H1 (cell line): ENCODE results near the gene ISY1. TPM values are rescaled to one million over a fixed set of nuclear protein-coding genes. Genes with fewer than 3 reads are reported as not detected.

ENCODE experiments used
- CTCF ChIA-PET: fragments of 300-600 bp; sonication (Branson Sonifier 250); formaldehyde crosslinking; loops from one replicate; lab custom pipeline; 2021; ENCODE audit not compliant: partially characterized antibody; lab: Charles Lee
- POLR2A ChIA-PET: fragments of 300-600 bp; sonication (Branson Sonifier 250); formaldehyde crosslinking; loops from one replicate; lab custom pipeline; 2021; ENCODE audit warnings: inconsistent platforms; ENCODE audit not compliant: partially characterized antibody; lab: Charles Lee
- DNase-seq, 2 experiments: peaks; one replicate each; pipeline versions ENCODE4 v3.0.0 to v3.0.0-alpha.2; 2010 to 2022; ENCODE audit warnings: low spot score in 2 of 2, low read depth in 1 of 2, mixed read lengths in 1 of 2
- FAIRE-seq: peaks from 2 replicates; lab custom pipeline; 2011; peaks lifted over from hg19 to GRCh38; lab: Jason Lieb, UNC
- H2AFZ ChIP-seq: 2 replicates; pipeline ENCODE4 v1.8.1; 2012; ENCODE audit warnings: low read length, inconsistent platforms
- H2AK5ac ChIP-seq: 2 replicates; pipeline ENCODE4 v1.6.1; 2013; ENCODE audit warnings: low read depth, low read length
- H2BK120ac ChIP-seq: replicated peaks from 2 replicates; pipeline ENCODE3; 2013; ENCODE audit warnings: low read depth, low read length, inconsistent platforms
- H2BK12ac ChIP-seq: 2 replicates; pipeline ENCODE4 v1.6.1; 2013; ENCODE audit warnings: low read depth, low read length
- H2BK15ac ChIP-seq: 2 replicates; pipeline ENCODE4 v1.6.1; 2013; ENCODE audit warnings: low read length
- H2BK20ac ChIP-seq: 2 replicates; pipeline ENCODE4 v1.6.1; 2013; ENCODE audit warnings: low read length
- H2BK5ac ChIP-seq: 2 replicates; pipeline ENCODE4 v1.6.1; 2013; ENCODE audit warnings: low read depth, low read length
- H3K14ac ChIP-seq: 2 replicates; pipeline ENCODE4 v1.6.1; 2013; ENCODE audit warnings: inconsistent platforms; ENCODE audit not compliant: insufficient read length
- H3K18ac ChIP-seq: 2 replicates; pipeline ENCODE4 v1.6.1; 2013; ENCODE audit warnings: low read length; ENCODE audit errors: extremely low read depth
- H3K23ac ChIP-seq: 2 replicates; pipeline ENCODE4 v1.6.1; 2013; ENCODE audit warnings: inconsistent platforms; ENCODE audit not compliant: insufficient read length
- H3K23me2 ChIP-seq: 2 replicates; pipeline ENCODE4 v1.6.1; 2013; ENCODE audit warnings: low read depth, low read length
- H3K27ac ChIP-seq: 2 replicates; pipeline ENCODE4 v1.6.1; 2011; ENCODE audit warnings: low read depth, low read length, inconsistent platforms
- H3K27me3 ChIP-seq, 4 experiments: replicated peaks in 1 of 4; 1 replicate in 1 of 4; 2 replicates in 3 of 4; pipeline versions ENCODE4 v1.6.1 to v1.8.1; 2011 to 2013; ENCODE audit warnings: low read length in 3 of 4, mild to moderate bottlenecking in 3 of 4, inconsistent platforms in 2 of 4, mixed read lengths in 2 of 4, moderate library complexity in 1 of 4; ENCODE audit not compliant: control insufficient read depth in 3 of 4, insufficient read depth in 3 of 4; ENCODE audit errors: extremely low read depth in 1 of 4
- H3K36me3 ChIP-seq, 4 experiments: 2 replicates each; pipeline versions ENCODE4 v1.6.1 to v1.8.1; 2011 to 2013; ENCODE audit warnings: mild to moderate bottlenecking in 4 of 4, low read length in 3 of 4, moderate library complexity in 2 of 4, control low read depth in 1 of 4, inconsistent platforms in 1 of 4; ENCODE audit not compliant: insufficient read depth in 4 of 4, control insufficient read depth in 2 of 4
- H3K4ac ChIP-seq: replicated peaks from 2 replicates; pipeline ENCODE3; 2013; ENCODE audit warnings: low read length, low read depth, mixed read lengths, inconsistent platforms; ENCODE audit not compliant: insufficient read length
- H3K4me1 ChIP-seq, 4 experiments: replicated peaks in 1 of 4; 1 replicate in 1 of 4; 2 replicates in 3 of 4; pipeline versions ENCODE4 v1.6.1 to v1.8.1; 2011 to 2013; ENCODE audit warnings: low read length in 3 of 4, inconsistent platforms in 2 of 4, mixed read lengths in 1 of 4; ENCODE audit not compliant: insufficient read depth in 4 of 4, control insufficient read depth in 3 of 4
- H3K4me2 ChIP-seq, 2 experiments: 2 replicates each; pipeline versions ENCODE4 v1.6.1 to v1.8.1; 2011 to 2013; ENCODE audit warnings: low read depth in 2 of 2, low read length in 2 of 2, control low read depth in 1 of 2, inconsistent platforms in 1 of 2, mild to moderate bottlenecking in 1 of 2; ENCODE audit not compliant: insufficient read depth in 1 of 2
- H3K4me3 ChIP-seq, 4 experiments: fragments of 200-600, 300-600 bp in 1 of 4; sonication (generic), shearing (Covaris generic), sonication (Bioruptor Twin) in 1 of 4; 2 replicates each; pipeline versions ENCODE4 v1.5.1 to v1.8.1; 2011 to 2016; ENCODE audit warnings: low read length in 4 of 4, low read depth in 3 of 4, control low read depth in 2 of 4, inconsistent platforms in 2 of 4, mild to moderate bottlenecking in 2 of 4, mixed read lengths in 1 of 4, moderate library complexity in 1 of 4; ENCODE audit not compliant: insufficient read depth in 2 of 4; ENCODE audit errors: extremely low read depth in 1 of 4
- H3K56ac ChIP-seq: replicated peaks from 2 replicates; pipeline ENCODE3; 2013; ENCODE audit warnings: low read depth, mild to moderate bottlenecking, mixed read lengths, low read length, inconsistent platforms; ENCODE audit not compliant: insufficient read length
- H3K79me1 ChIP-seq: 2 replicates; pipeline ENCODE4 v1.6.1; 2013; ENCODE audit warnings: low read depth, low read length, control low read depth
- H3K79me2 ChIP-seq, 2 experiments: 2 replicates each; pipeline versions ENCODE4 v1.6.1 to v1.8.1; 2012 to 2013; ENCODE audit warnings: low read length in 2 of 2, mild to moderate bottlenecking in 2 of 2, inconsistent platforms in 1 of 2; ENCODE audit not compliant: insufficient read depth in 2 of 2, control insufficient read depth in 1 of 2
- H3K9ac ChIP-seq, 4 experiments: replicated peaks in 1 of 4; 1 replicate in 1 of 4; 2 replicates in 3 of 4; pipeline versions ENCODE4 v1.6.1 to v1.8.1; 2011 to 2013; ENCODE audit warnings: low read depth in 3 of 4, low read length in 3 of 4, control low read depth in 2 of 4, mild to moderate bottlenecking in 2 of 4, moderate library complexity in 2 of 4, inconsistent platforms in 1 of 4; ENCODE audit errors: extremely low read depth in 1 of 4
- H3K9me3 ChIP-seq, 2 experiments: 2 replicates each; pipeline versions ENCODE4 v1.6.1 to v1.8.1; 2012 to 2013; ENCODE audit warnings: mild to moderate bottlenecking in 2 of 2, moderate library complexity in 2 of 2, control low read depth in 1 of 2, inconsistent platforms in 1 of 2, low read depth in 1 of 2, low read length in 1 of 2, mixed read lengths in 1 of 2; ENCODE audit not compliant: insufficient read depth in 2 of 2
- H4K20me1 ChIP-seq, 2 experiments: replicated peaks in 1 of 2; 2 replicates each; pipeline versions ENCODE3 to v1.8.1; 2011 to 2013; ENCODE audit warnings: inconsistent platforms in 2 of 2, low read length in 2 of 2, mild to moderate bottlenecking in 1 of 2; ENCODE audit not compliant: insufficient read depth in 2 of 2, control insufficient read depth in 1 of 2
- H4K5ac ChIP-seq: 2 replicates; pipeline ENCODE4 v1.6.1; 2013; ENCODE audit warnings: low read length, low read depth, mixed read lengths, inconsistent platforms; ENCODE audit not compliant: insufficient read length
- H4K8ac ChIP-seq: 2 replicates; pipeline ENCODE4 v1.8.0; 2013; ENCODE audit warnings: mild to moderate bottlenecking, moderate library complexity, low read length, inconsistent platforms; ENCODE audit not compliant: insufficient read depth; ENCODE audit errors: extremely low read depth
- H4K91ac ChIP-seq: replicated peaks from 2 replicates; pipeline ENCODE3; 2013; ENCODE audit warnings: low read length, mixed read lengths, inconsistent platforms; ENCODE audit not compliant: insufficient read length
- CEBPB ChIP-seq: IDR thresholded peaks from 2 replicates; pipeline ENCODE4 v1.6.1; 2012; ENCODE audit warnings: low read depth, low read length
- YY1 ChIP-seq: IDR thresholded peaks from 2 replicates; pipeline ENCODE4 v1.6.1; 2011; ENCODE audit warnings: low read depth, mild to moderate bottlenecking, low read length
- WGBS, 2 experiments: shearing (Covaris generic) in 1 of 2; methylation state at CpG; one replicate each; pipeline versions ENCODE4 v1.1.6 to v1.1.7; 2013 to 2015; ENCODE audit warnings: low lambda C conversion rate in 2 of 2, mixed read lengths in 2 of 2, inconsistent platforms in 1 of 2, low coverage in 1 of 2, missing lambda C conversion rate in 1 of 2; ENCODE audit not compliant: insufficient replicate concordance in 2 of 2, insufficient coverage in 1 of 2, insufficient read length in 1 of 2; ENCODE audit errors: extremely low coverage in 1 of 2, missing lambda C conversion rate in 1 of 2; 5-methylcytosine and 5-hydroxymethylcytosine counted together
- polyA plus RNA-seq, 7 experiments: library from polyadenylated mRNA; depleted of rRNA in 3 of 7; stranded (reverse) in 5 of 7; unstranded in 2 of 7; fragments of >200 nt in 5 of 7; fragments of 200-250 nt in 2 of 7; gene quantifications; 1 replicate in 5 of 7; 2 replicates in 1 of 7; 4 replicates in 1 of 7; pipeline versions ENCODE4 v1.2.1 to v1.2.3, GENCODE V29; 2011 to 2013; ENCODE audit warnings: missing spikeins in 2 of 7, mixed read lengths in 2 of 7
- total RNA-seq: library from RNA; stranded (reverse); fragmentation: NEBNext Ultra II Directional; extraction: Animal tissue kit (Norgen Biotek cat#: 25700); gene quantifications from 2 replicates; pipeline ENCODE4 v1.2.1, GENCODE V29; 2021

ISY1 gene
- total and polyA plus RNA-seq, 2 of the 8 experiments (the other 6 are each of a cell fraction or from before 2014, with no cell fraction given), result 16.6 to 38.7 TPM

DNA sequence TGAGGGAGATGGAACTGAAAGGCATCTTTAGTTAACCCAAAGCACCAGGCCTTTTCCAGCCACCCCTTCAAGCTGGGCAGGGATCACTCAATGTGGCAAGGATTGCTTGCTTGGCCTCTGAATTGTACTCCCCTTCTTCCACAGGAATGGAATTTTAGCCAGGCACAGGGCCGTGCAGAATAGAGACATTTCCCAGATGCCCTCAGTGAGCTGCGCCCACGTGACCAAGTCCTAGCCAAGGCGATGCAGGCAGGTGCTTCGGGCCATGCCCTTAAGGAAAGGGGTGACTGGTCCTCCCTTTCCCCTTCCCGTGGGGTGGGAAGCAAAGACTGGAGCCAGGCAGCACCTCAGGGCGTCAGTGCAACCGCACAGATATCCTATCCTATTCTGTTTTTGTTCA lies 82.4 kb downstream of the ISY1 start:
- no peak overlapping the region for H3K4me3 ChIP-seq
- no peak overlapping the region for H2BK120ac ChIP-seq
- no peak overlapping the region for H3K56ac ChIP-seq
- no peak overlapping the region for H3K27ac ChIP-seq
- no peaks in the 10 kb centered on the region for H3K23me2 ChIP-seq
- H3K9ac ChIP-seq, result no peak overlapping the region
- no peaks in the 10 kb centered on the region for H3K79me1 ChIP-seq
- H3K14ac ChIP-seq, result no peak overlapping the region
- DNase-seq (no peak), FAIRE-seq (no peak)
- H2AFZ ChIP-seq, result no peak overlapping the region
- H3K9me3 ChIP-seq, result no peaks in the 10 kb centered on the region
- no peak overlapping the region for H2BK12ac ChIP-seq
- H3K27me3 ChIP-seq, result no peaks in the 10 kb centered on the region
- H4K20me1 ChIP-seq, result no peaks in the 10 kb centered on the region
- H2BK15ac ChIP-seq, result no peak overlapping the region
- no peak overlapping the region for H4K91ac ChIP-seq
- no peak overlapping the region for H2AK5ac ChIP-seq
- no peaks in the 10 kb centered on the region for H3K4me1 ChIP-seq
- no peak overlapping the region for H3K4ac ChIP-seq
- WGBS, 2 experiments, result 84% methylated on average over 7 of the region's 8 CpGs; no CpG with 5 or more reads in 1 of the 2 experiments
- ChIA-PET POLR2A (interaction anchor here (0.6 kb wide), 1 partner anchor 278 kb away, joined by 3 read pairs; no protein-coding TSS in a partner anchor), CTCF (interaction anchor here (2.3 kb wide), 1 partner anchor 25 kb away, joined by 11 read pairs; no protein-coding TSS in a partner anchor)
- no peak overlapping the region for H3K4me2 ChIP-seq
- H2BK20ac ChIP-seq, result no peak overlapping the region
- H3K18ac ChIP-seq, result no peak overlapping the region
- no peak overlapping the region for H3K23ac ChIP-seq
- TF ChIP-seq YY1 (no peak), CEBPB (no peak)
- H4K5ac ChIP-seq, result no peak overlapping the region
- H3K79me2 ChIP-seq, result no peaks in the 10 kb centered on the region
- H3K36me3 ChIP-seq, result no peaks in the 10 kb centered on the region
- H2BK5ac ChIP-seq, result no peak overlapping the region
- H4K8ac ChIP-seq, result no peak overlapping the region

Other genes with a start within 250 kb of the ISY1 start
- gene CFAP92, start 167.0 kb downstream of the ISY1 start, total RNA-seq, result 2.0 and 2.4 TPM in 2 replicates
- 0.77 and 1.2 TPM in 2 replicates for gene CFAP92, start 167.0 kb downstream of the ISY1 start, polyA plus RNA-seq (2011; rRNA removed)
- 0.37 and 0.44 TPM in 2 replicates for gene EFCC1, start 159.8 kb downstream of the ISY1 start, total RNA-seq
- gene EFCC1, start 159.8 kb downstream of the ISY1 start, polyA plus RNA-seq (2011; rRNA removed), result 0.14 and 0.30 TPM in 2 replicates
- gene GP9, start 100.3 kb downstream of the ISY1 start, total RNA-seq, result not detected in 2 replicates
- not detected in 2 replicates for gene GP9, start 100.3 kb downstream of the ISY1 start, polyA plus RNA-seq (2011; rRNA removed)
- 18.7 and 19.4 TPM in 2 replicates for gene RAB43, start 39.3 kb downstream of the ISY1 start, total RNA-seq
- gene RAB43, start 39.3 kb downstream of the ISY1 start, polyA plus RNA-seq (2011; rRNA removed), result 13.1 and 18.7 TPM in 2 replicates
- gene CNBP, start 22.8 kb upstream of the ISY1 start, total RNA-seq, result 351 and 371 TPM in 2 replicates
- gene CNBP, start 22.8 kb upstream of the ISY1 start, polyA plus RNA-seq (2011; rRNA removed), result 230 and 315 TPM in 2 replicates
- gene COPG1, start 88.5 kb upstream of the ISY1 start, total RNA-seq, result 104 and 106 TPM in 2 replicates
- 50.7 and 52.7 TPM in 2 replicates for gene COPG1, start 88.5 kb upstream of the ISY1 start, polyA plus RNA-seq (2011; rRNA removed)
- 46.7 and 49.5 TPM in 2 replicates for gene HMCES, start 117.8 kb upstream of the ISY1 start, total RNA-seq
- 27.6 and 30.4 TPM in 2 replicates for gene HMCES, start 117.8 kb upstream of the ISY1 start, polyA plus RNA-seq (2011; rRNA removed)